GM19043 (cell line): Measurements from ENCODE around the gene KRTAP10-3.

Experiments used
- ATAC-seq: cut with Tn5 transposase; IDR thresholded peaks from one replicate; pipeline ENCODE4 v1.9.1; 2021; ENCODE audit warnings: low read depth; ENCODE audit not compliant: unreplicated experiment

KRTAP10-3 gene

GRCh38 chr21:44520326-44521300 lies 38.0 kb downstream of the KRTAP10-3 start:
- ATAC-seq: no peak

- no peak for ATAC-seq
Observed at GRCh38 chr21:44519346-44520325, 39.0 kb downstream of the KRTAP10-3 start.

GRCh38 chr21:44518686-44519085 lies 39.9 kb downstream of the KRTAP10-3 start:
- ATAC-seq: no peak

- no peak for ATAC-seq
Observed at GRCh38 chr21:44517175-44517899, 41.3 kb downstream of the KRTAP10-3 start.

- no peak for ATAC-seq
Observed at GRCh38 chr21:44516828-44517174, 41.8 kb downstream of the KRTAP10-3 start.

- no peak for ATAC-seq
Observed at GRCh38 chr21:44516342-44516741, 42.3 kb downstream of the KRTAP10-3 start.

- ATAC-seq: no peak
Observed at GRCh38 chr21:44515359-44516165, 43.0 kb downstream of the KRTAP10-3 start.

- ATAC-seq: no peak
Observed at GRCh38 chr21:44514746-44515358, 43.7 kb downstream of the KRTAP10-3 start.

- ATAC-seq: no peak
Observed at GRCh38 chr21:44514218-44514520, 44.4 kb downstream of the KRTAP10-3 start.

- no peak for ATAC-seq
Observed at GRCh38 chr21:44513389-44514217, 45.0 kb downstream of the KRTAP10-3 start.

GRCh38 chr21:44512496-44513388 lies 45.9 kb downstream of the KRTAP10-3 start:
- ATAC-seq: no peak

- ATAC-seq: no peak
Observed at GRCh38 chr21:44511938-44512275, 46.7 kb downstream of the KRTAP10-3 start.

GRCh38 chr21:44511219-44511937 lies 47.2 kb downstream of the KRTAP10-3 start:
- ATAC-seq: no peak

- ATAC-seq: no peak
Observed at GRCh38 chr21:44510508-44511218, 47.9 kb downstream of the KRTAP10-3 start.

GRCh38 chr21:44510109-44510507 lies 48.5 kb downstream of the KRTAP10-3 start:
- no peak for ATAC-seq

GRCh38 chr21:44509539-44509938 lies 49.1 kb downstream of the KRTAP10-3 start:
- no peak for ATAC-seq
